Stomach (tissue), 9 donors: ENCODE results near the gene ZNF224. TPM values are rescaled to one million over a fixed set of nuclear protein-coding genes. Genes with fewer than 3 reads are reported as not detected.
"Not testable (repeated sequence)": the region's sequence is repeated elsewhere in the genome, so short reads cannot be mapped to it uniquely, and the experiment has no call there.

Experiments used
- DNase-seq, 2 donors: peaks; one replicate each; pipeline versions ENCODE4 v3.0.0 to v3.0.0-alpha.2; 2013 to 2019
- H3K27ac ChIP-seq, 5 donors: fragments of 200-600 bp in 4 of 5; sonication (generic) in 4 of 5; one replicate each; pipeline ENCODE4 v1.5.1; 2013 to 2019; ENCODE audit warnings: mild to moderate bottlenecking in 1 of 5, moderate library complexity in 1 of 5
- H3K27me3 ChIP-seq, 3 donors: fragments of 200-600 bp; sonication (generic); one replicate each; pipeline ENCODE4 v1.5.1; 2017 to 2019; ENCODE audit warnings: mixed run types in 1 of 3
- H3K36me3 ChIP-seq, 4 donors: fragments of 200-600 bp; sonication (generic); 1 replicate in 3 of 4; 2 replicates in 1 of 4; pipeline ENCODE4 v1.5.1; 2016 to 2019
- H3K4me1 ChIP-seq, 4 donors: fragments of 200-600 bp; sonication (generic); one replicate each; pipeline ENCODE4 v1.5.1; 2016 to 2019
- H3K4me3 ChIP-seq, 4 donors: fragments of 200-600 bp; sonication (generic) in 3 of 4; one replicate each; pipeline ENCODE4 v1.5.1; 2016 to 2019; ENCODE audit warnings: mild to moderate bottlenecking in 1 of 4
- H3K9me3 ChIP-seq, 4 donors: fragments of 200-600 bp; sonication (generic); one replicate each; pipeline ENCODE4 v1.5.1; 2016 to 2019
- CTCF ChIP-seq, 7 experiments: fragments of 450-650 bp in 4 of 7; fragments of 200-600 bp in 3 of 7; sonication (generic) in 3 of 7; IDR thresholded peaks; one replicate each; pipeline ENCODE4 v1.5.1; 2016 to 2019; ENCODE audit warnings: antibody characterized with exemption in 7 of 7, control low read depth in 2 of 7, mild to moderate bottlenecking in 1 of 7
- EP300 ChIP-seq: sonication (generic); formaldehyde crosslinking; IDR thresholded peaks from one replicate; pipeline ENCODE4 v1.6.1; 2017; ENCODE audit warnings: antibody characterized with exemption
- POLR2A ChIP-seq, 4 donors: fragments of 450-650 bp; IDR thresholded peaks; one replicate each; pipeline ENCODE4 v1.6.1; 2016; ENCODE audit warnings: antibody characterized with exemption in 4 of 4, control low read depth in 2 of 4, mild to moderate bottlenecking in 1 of 4, moderate library complexity in 1 of 4
- POLR2AphosphoS5 ChIP-seq, 3 donors: sonication (generic); formaldehyde crosslinking; IDR thresholded peaks; one replicate each; pipeline ENCODE4 v1.6.1; 2016; ENCODE audit warnings: antibody characterized with exemption in 3 of 3
- WGBS, 5 donors: extraction: QIAGEN DNeasy Blood & Tissue Kit in 3 of 5; methylation state at CpG; one replicate each; pipeline versions ENCODE4 v1.1.5 to v1.1.7; 2013 to 2018; 5-methylcytosine and 5-hydroxymethylcytosine counted together
- intact Hi-C: fragments of 100-400 bp; cut with DNase I; formaldehyde crosslinking; loops from one replicate; pipeline ENCODE4 v1.15.1; 2023; ENCODE audit warnings: low total_unique reads
- polyA plus RNA-seq, 3 donors: library from polyadenylated mRNA; stranded (reverse); fragments of 200-250 nt; gene quantifications; one replicate each; pipeline ENCODE4 v1.2.3, GENCODE V29; 2013
- total RNA-seq, 5 donors: library from RNA; depleted of rRNA; stranded (reverse); fragments of >200 nt; gene quantifications; one replicate each; pipeline versions ENCODE4 v1.1.0 to v1.2.3, GENCODE V29; 2014 to 2016
- donor health status: healthy with polysubstance abuse.
- donor health status: Bipolar disorder and iron deficiency.
- donor health status: healthy.

Gene ZNF224
- total and polyA plus RNA-seq, 8 donors, result 6.9 to 54.0 (median 16.3) TPM

- WGBS, 5 donors, result 0 to 1% (median 1%) methylated on average over 11 of the region's 11 CpGs
- H3K36me3 ChIP-seq, result peaks cover under 1 to 34% (median 26%) of the 10 kb centered on the region in 4 donors
- peaks cover 8 to 45% (median 32%) of the 10 kb centered on the region in 4 donors for H3K9me3 ChIP-seq
- intact Hi-C loops, result no loop called here
- no peak for DNase-seq
- peaks cover 13 to 25% (median 24%) of the 10 kb centered on the region in 4 donors for H3K4me1 ChIP-seq
- TF ChIP-seq POLR2AphosphoS5 (IDR thresholded peaks at IDR 0.05), result no peak
- peak in 1 of 4 donors; percentile 6 for TF ChIP-seq POLR2A (IDR thresholded peaks at IDR 0.05)
- TF ChIP-seq CTCF (IDR thresholded peaks at IDR 0.05), result no peak
- TF ChIP-seq EP300, result no peak
- no peaks in the 10 kb centered on the region for H3K27me3 ChIP-seq
- H3K27ac ChIP-seq, result peak overlapping the region in 3 of 5 donors; percentile 80 to 88 (median 82)
- H3K4me3 ChIP-seq, result peak overlapping the region; percentile 54 to 93 (median 84)
These were observed 18.6 kb downstream of the ZNF224 start for GRCh38 chr19:44112802-44113137.

DNA sequence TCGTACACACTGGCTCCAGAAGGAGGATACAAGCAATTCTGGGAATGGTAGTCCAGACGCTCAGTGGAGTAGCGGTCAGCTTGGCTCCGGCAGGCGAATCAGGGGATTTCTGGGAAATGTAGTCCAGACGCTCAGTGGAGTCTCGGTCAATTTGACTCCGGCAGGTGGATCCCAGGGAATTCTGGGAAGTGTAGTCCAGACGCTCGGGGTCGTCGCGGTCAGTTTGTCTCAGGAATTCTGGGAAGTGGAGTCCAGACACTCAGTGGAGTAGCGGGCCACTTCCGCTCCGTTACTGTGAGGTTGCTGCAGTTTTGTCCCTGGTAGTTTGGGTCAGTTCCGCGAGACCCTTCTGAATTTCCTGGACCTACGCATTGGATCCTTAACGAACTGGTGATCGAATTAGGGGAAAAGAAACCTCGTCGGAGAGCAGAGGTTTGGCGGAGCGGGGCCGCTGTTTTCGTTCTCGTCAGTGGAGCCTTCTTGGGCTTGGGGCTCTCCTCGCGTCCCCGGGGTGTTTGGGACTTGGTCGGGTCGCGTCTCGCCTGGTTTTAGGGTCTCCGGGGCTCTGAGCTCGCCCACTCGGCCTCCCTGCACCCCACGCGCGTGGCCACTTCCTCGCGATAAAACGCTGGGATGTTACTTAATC, 19.1 kb downstream of the ZNF224 start, which contains the start of gene ZNF225:
Gene ZNF225, plus strand, starts transcription at position 262 of the 646 bp plus-strand sequence. CDS start 2,429 bp downstream, outside the sequence.
- peak within 1 kb of the TSS; percentile 53 to 88 (median 80) for H3K27ac ChIP-seq

DNA sequence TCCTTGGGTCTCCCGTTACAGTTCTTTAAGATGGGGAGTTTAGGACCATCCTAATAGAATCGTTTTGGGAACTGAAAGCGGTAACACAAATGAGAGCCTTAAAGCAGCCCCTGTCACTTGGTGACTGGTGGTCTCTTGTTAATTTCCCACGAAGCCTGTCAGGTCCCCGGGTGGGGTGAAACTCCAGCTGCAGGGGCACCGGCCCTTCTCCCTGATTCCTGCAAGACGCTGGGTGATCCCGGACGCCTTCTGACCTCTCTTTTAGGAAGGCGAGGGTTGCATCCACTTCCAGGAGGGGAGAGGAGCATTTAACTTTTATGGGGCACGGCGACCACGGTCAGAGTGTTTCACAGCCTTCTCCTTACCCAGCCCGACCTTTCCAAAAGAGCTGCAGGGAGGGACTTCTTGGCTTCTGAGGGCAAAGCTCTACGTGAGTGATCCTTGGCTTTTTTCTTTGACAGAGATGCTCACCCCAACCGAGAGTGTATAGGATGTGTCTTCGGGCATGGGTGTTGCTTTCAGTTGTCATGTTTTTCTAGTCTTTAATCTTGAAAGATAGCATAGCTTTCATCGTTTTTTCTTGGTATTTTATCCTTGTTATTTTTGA, 19.7 kb downstream of the ZNF224 start:
- intact Hi-C loops, result no loop called here
- no peak for DNase-seq
- H3K9me3 ChIP-seq, result peaks cover 0 to 34% (median 23%) of the 10 kb centered on the region in 4 donors

More for the DNA sequence above, 19.1 kb downstream of the ZNF224 start, which contains the start of gene ZNF225:
- Histone ChIP-seq H3K4me3 (peak within 1 kb of the TSS; percentile 54 to 93 (median 84)), H3K36me3 (peaks cover 5 to 34% (median 27%) of the 10 kb centered on the region in 4 donors), H3K27me3 (no peaks in the 10 kb centered on the region), H3K9me3 (peaks cover 4 to 40% (median 28%) of the 10 kb centered on the region in 4 donors), H3K4me1 (peaks cover 13 to 25% (median 24%) of the 10 kb centered on the region in 4 donors)
- 0 to 1% (median 0%) methylated on average over 40 to 44 of the region's 44 CpGs for WGBS, 5 donors
- intact Hi-C loops, result no loop called here
- TF ChIP-seq POLR2A (IDR thresholded peaks at IDR 0.05), result no peak
- TF ChIP-seq POLR2AphosphoS5 (IDR thresholded peaks at IDR 0.05), result peak; percentile 68 to 87 (median 81)
- DNase-seq, result peak; percentile 95 to 99

GRCh38 chr19:44121162-44121561, 27.0 kb downstream of the ZNF224 start:
- H3K27ac ChIP-seq, DNase-seq, intact Hi-C loops, H3K27me3 ChIP-seq, H3K4me3 ChIP-seq, H3K4me1 ChIP-seq: not testable (repeated sequence)
- Histone ChIP-seq H3K9me3 (peaks cover 2 to 67% (median 46%) of the 10 kb centered on the region in 4 donors), H3K36me3 (peaks cover 53 to 100% (median 99%) of the 10 kb centered on the region in 4 donors)
- WGBS, 5 donors, result 94 to 99% (median 97%) methylated on average over 4 of the region's 4 CpGs

More for the DNA sequence above, 19.7 kb downstream of the ZNF224 start:
- peak overlapping the region; percentile 54 to 93 (median 84) for H3K4me3 ChIP-seq
- TF ChIP-seq EP300 (no peak), POLR2A (IDR thresholded peaks at IDR 0.05) (no peak), CTCF (IDR thresholded peaks at IDR 0.05) (no peak), POLR2AphosphoS5 (IDR thresholded peaks at IDR 0.05) (no peak)
- H3K36me3 ChIP-seq, result peaks cover 12 to 34% (median 33%) of the 10 kb centered on the region in 4 donors
- H3K4me1 ChIP-seq, result peaks cover 13 to 25% (median 24%) of the 10 kb centered on the region in 4 donors
- peak overlapping the region; percentile 53 to 88 (median 80) for H3K27ac ChIP-seq
- WGBS, 5 donors, result 3 to 6% (median 5%) methylated on average over 18 of the region's 18 CpGs
- H3K27me3 ChIP-seq, result no peaks in the 10 kb centered on the region

- 95 to 98% (median 97%) methylated on average over 5 of the region's 5 CpGs for WGBS, 5 donors
- Histone ChIP-seq H3K27ac (no peak overlapping the region), H3K4me3 (no peak overlapping the region), H3K27me3 (no peaks in the 10 kb centered on the region), H3K36me3 (peaks cover 31 to 69% (median 53%) of the 10 kb centered on the region in 4 donors), H3K9me3 (peaks cover 24 to 94% (median 75%) of the 10 kb centered on the region in 4 donors), H3K4me1 (no peaks in the 10 kb centered on the region)
- TF ChIP-seq EP300 (no peak), POLR2AphosphoS5 (IDR thresholded peaks at IDR 0.05) (no peak), POLR2A (IDR thresholded peaks at IDR 0.05) (no peak), CTCF (IDR thresholded peaks at IDR 0.05) (no peak)
- DNase-seq, result no peak
- intact Hi-C loops, result no loop called here
These were observed 37.8 kb downstream of the ZNF224 start for GRCh38 chr19:44131955-44132354.
